Measurements from ENCODE around the gene XYLT1.

Gene XYLT1

GRCh38 chr16:17251496-17251895 is 219.3 kb downstream of the XYLT1 start:
- peaks cover 8% of the 10 kb centered on the region for H3K4me1 Mint-ChIP-seq

GRCh38 chr16:17246974-17247732 is 223.6 kb downstream of the XYLT1 start:
- Mint-ChIP-seq H3K4me1 (peaks cover 27% of the 10 kb centered on the region), H3K9me3 (no peaks in the 10 kb centered on the region), H3K27me3 (no peaks in the 10 kb centered on the region), H3K27ac (no peak overlapping the region), H3K4me3 (no peak overlapping the region), H3K36me3 (peaks cover 7% of the 10 kb centered on the region)

More at GRCh38 chr16:17251496-17251895, 219.3 kb downstream of the XYLT1 start:
- peaks cover 4% of the 10 kb centered on the region for H3K36me3 Mint-ChIP-seq
- no peaks in the 10 kb centered on the region for H3K9me3 Mint-ChIP-seq
- no peaks in the 10 kb centered on the region for H3K27me3 Mint-ChIP-seq
- H3K27ac Mint-ChIP-seq = no peak overlapping the region
- no peak overlapping the region for H3K4me3 Mint-ChIP-seq

- Mint-ChIP-seq H3K9me3 (no peaks in the 10 kb centered on the region), H3K27me3 (no peaks in the 10 kb centered on the region), H3K4me1 (peaks cover 27% of the 10 kb centered on the region), H3K27ac (no peak overlapping the region), H3K4me3 (no peak overlapping the region), H3K36me3 (peaks cover 11% of the 10 kb centered on the region)
Measured at GRCh38 chr16:17246268-17246885, 224.4 kb downstream of the XYLT1 start.

GRCh38 chr16:17245776-17246175 is 225.0 kb downstream of the XYLT1 start:
- no peaks in the 10 kb centered on the region for H3K9me3 Mint-ChIP-seq
- H3K36me3 Mint-ChIP-seq = peaks cover 11% of the 10 kb centered on the region
- no peak overlapping the region for H3K4me3 Mint-ChIP-seq
- H3K27ac Mint-ChIP-seq = no peak overlapping the region
- H3K4me1 Mint-ChIP-seq = peaks cover 27% of the 10 kb centered on the region
- H3K27me3 Mint-ChIP-seq = no peaks in the 10 kb centered on the region

- H3K4me1 Mint-ChIP-seq = peaks cover 30% of the 10 kb centered on the region
- no peak overlapping the region for H3K4me3 Mint-ChIP-seq
- no peaks in the 10 kb centered on the region for H3K27me3 Mint-ChIP-seq
- peaks cover 11% of the 10 kb centered on the region for H3K36me3 Mint-ChIP-seq
- no peaks in the 10 kb centered on the region for H3K9me3 Mint-ChIP-seq
- H3K27ac Mint-ChIP-seq = no peak overlapping the region
Measured at GRCh38 chr16:17244872-17245551, 225.7 kb downstream of the XYLT1 start.

GRCh38 chr16:17241264-17241835 is 229.4 kb downstream of the XYLT1 start:
- Mint-ChIP-seq H3K27ac (no peak overlapping the region), H3K9me3 (no peaks in the 10 kb centered on the region), H3K36me3 (peaks cover 11% of the 10 kb centered on the region), H3K27me3 (no peaks in the 10 kb centered on the region), H3K4me3 (no peak overlapping the region), H3K4me1 (peaks cover 46% of the 10 kb centered on the region)

GRCh38 chr16:17238285-17239028 is 232.3 kb downstream of the XYLT1 start:
- H3K27ac Mint-ChIP-seq = no peak overlapping the region
- H3K4me3 Mint-ChIP-seq = no peak overlapping the region
- H3K36me3 Mint-ChIP-seq = peaks cover 11% of the 10 kb centered on the region

GRCh38 chr16:17237350-17237944 is 233.3 kb downstream of the XYLT1 start:
- peaks cover 11% of the 10 kb centered on the region for H3K36me3 Mint-ChIP-seq
- no peak overlapping the region for H3K4me3 Mint-ChIP-seq

More at GRCh38 chr16:17238285-17239028, 232.3 kb downstream of the XYLT1 start:
- Mint-ChIP-seq H3K27me3 (no peaks in the 10 kb centered on the region), H3K9me3 (no peaks in the 10 kb centered on the region), H3K4me1 (peaks cover 33% of the 10 kb centered on the region)

GRCh38 chr16:17235147-17235815 is 235.5 kb downstream of the XYLT1 start:
- no peak overlapping the region for H3K4me3 Mint-ChIP-seq
- H3K36me3 Mint-ChIP-seq = peaks cover 12% of the 10 kb centered on the region
- no peaks in the 10 kb centered on the region for H3K27me3 Mint-ChIP-seq
- peaks cover 32% of the 10 kb centered on the region for H3K4me1 Mint-ChIP-seq
- no peaks in the 10 kb centered on the region for H3K9me3 Mint-ChIP-seq
- no peak overlapping the region for H3K27ac Mint-ChIP-seq

More at GRCh38 chr16:17237350-17237944, 233.3 kb downstream of the XYLT1 start:
- H3K9me3 Mint-ChIP-seq = no peaks in the 10 kb centered on the region
- H3K27ac Mint-ChIP-seq = no peak overlapping the region
- peaks cover 29% of the 10 kb centered on the region for H3K4me1 Mint-ChIP-seq
- no peaks in the 10 kb centered on the region for H3K27me3 Mint-ChIP-seq

GRCh38 chr16:17233318-17234002 is 237.3 kb downstream of the XYLT1 start:
- Mint-ChIP-seq H3K9me3 (no peaks in the 10 kb centered on the region), H3K27ac (no peak overlapping the region), H3K36me3 (peaks cover 10% of the 10 kb centered on the region), H3K4me1 (peaks cover 16% of the 10 kb centered on the region), H3K4me3 (no peak overlapping the region), H3K27me3 (no peaks in the 10 kb centered on the region)

- Mint-ChIP-seq H3K4me3 (no peak overlapping the region), H3K36me3 (peaks cover 12% of the 10 kb centered on the region), H3K27ac (no peak overlapping the region), H3K27me3 (no peaks in the 10 kb centered on the region), H3K4me1 (peaks cover 14% of the 10 kb centered on the region), H3K9me3 (no peaks in the 10 kb centered on the region)
Measured at GRCh38 chr16:17232487-17232886, 238.3 kb downstream of the XYLT1 start.

- Mint-ChIP-seq H3K36me3 (peaks cover 13% of the 10 kb centered on the region), H3K4me1 (peaks cover 14% of the 10 kb centered on the region), H3K27ac (no peak overlapping the region), H3K27me3 (no peaks in the 10 kb centered on the region), H3K9me3 (no peaks in the 10 kb centered on the region), H3K4me3 (no peak overlapping the region)
Measured at GRCh38 chr16:17231972-17232371, 238.8 kb downstream of the XYLT1 start.

- H3K36me3 Mint-ChIP-seq = peaks cover 13% of the 10 kb centered on the region
- H3K9me3 Mint-ChIP-seq = no peaks in the 10 kb centered on the region
- peaks cover 14% of the 10 kb centered on the region for H3K4me1 Mint-ChIP-seq
- H3K27me3 Mint-ChIP-seq = no peaks in the 10 kb centered on the region
- no peak overlapping the region for H3K4me3 Mint-ChIP-seq
- H3K27ac Mint-ChIP-seq = no peak overlapping the region
Measured at GRCh38 chr16:17230932-17231581, 239.7 kb downstream of the XYLT1 start.
